Epithelial cell of proximal tubule (primary cell): ENCODE measurements around the gene SLC2A5. TPM values are rescaled to one million over a fixed set of nuclear protein-coding genes. Genes with fewer than 3 reads are reported as not detected.

Experiments
- DNase-seq: peaks from one replicate; pipeline ENCODE4 v3.0.0-alpha.2; 2011; ENCODE audit warnings: low read depth
- H3K4me3 ChIP-seq: 2 replicates; pipeline ENCODE4 v1.5.1; 2011; ENCODE audit warnings: low read depth, mild to moderate bottlenecking, low read length
- total RNA-seq: library from RNA; depleted of rRNA; stranded (reverse); fragments of >200 nt; gene quantifications from 2 replicates; pipeline ENCODE4 v1.2.3, GENCODE V29; 2015
- TF ChIP-seq, protein P1 (sequence below): conservative IDR thresholded peaks from 2 replicates; pipeline ENCODE4 v1.5.1; 2012; ENCODE audit warnings: low read depth, mild to moderate bottlenecking, low read length

The SLC2A5 gene
- total RNA-seq, 1 donor from 2014 or later: not detected

DNA sequence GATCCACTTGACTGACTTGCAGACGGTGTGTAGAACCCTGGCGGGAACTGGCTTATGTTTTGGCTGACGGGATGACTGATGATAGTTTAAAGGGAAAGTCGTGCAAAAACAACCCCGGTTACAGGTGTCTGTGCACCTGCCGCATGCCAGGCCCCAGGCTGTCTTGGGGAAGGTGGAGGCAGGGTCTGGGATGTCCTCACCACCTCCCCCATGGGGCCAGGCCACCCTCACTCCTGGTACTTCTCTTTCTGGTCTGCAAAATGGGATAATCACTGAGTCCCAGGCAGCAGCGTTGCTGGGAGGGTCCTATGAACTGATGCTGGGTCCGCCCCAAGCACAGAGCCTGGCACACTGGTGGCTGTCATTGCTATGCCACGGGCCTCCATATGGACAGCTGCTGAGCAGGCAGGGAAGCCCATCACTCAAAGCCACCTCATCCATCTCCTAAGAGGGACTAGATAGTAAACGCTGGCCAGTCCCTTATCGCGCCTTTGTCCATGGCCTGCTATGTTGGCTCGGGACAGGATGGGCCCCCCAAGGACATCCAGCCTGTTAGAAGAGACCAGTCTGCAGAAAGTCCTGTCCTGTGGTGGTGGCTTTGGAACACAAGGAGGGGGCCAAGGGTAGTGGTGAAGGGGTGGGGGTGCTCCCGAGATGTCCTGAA, 28.2 kb downstream of the SLC2A5 start:
- TF ChIP-seq, protein P1, sequence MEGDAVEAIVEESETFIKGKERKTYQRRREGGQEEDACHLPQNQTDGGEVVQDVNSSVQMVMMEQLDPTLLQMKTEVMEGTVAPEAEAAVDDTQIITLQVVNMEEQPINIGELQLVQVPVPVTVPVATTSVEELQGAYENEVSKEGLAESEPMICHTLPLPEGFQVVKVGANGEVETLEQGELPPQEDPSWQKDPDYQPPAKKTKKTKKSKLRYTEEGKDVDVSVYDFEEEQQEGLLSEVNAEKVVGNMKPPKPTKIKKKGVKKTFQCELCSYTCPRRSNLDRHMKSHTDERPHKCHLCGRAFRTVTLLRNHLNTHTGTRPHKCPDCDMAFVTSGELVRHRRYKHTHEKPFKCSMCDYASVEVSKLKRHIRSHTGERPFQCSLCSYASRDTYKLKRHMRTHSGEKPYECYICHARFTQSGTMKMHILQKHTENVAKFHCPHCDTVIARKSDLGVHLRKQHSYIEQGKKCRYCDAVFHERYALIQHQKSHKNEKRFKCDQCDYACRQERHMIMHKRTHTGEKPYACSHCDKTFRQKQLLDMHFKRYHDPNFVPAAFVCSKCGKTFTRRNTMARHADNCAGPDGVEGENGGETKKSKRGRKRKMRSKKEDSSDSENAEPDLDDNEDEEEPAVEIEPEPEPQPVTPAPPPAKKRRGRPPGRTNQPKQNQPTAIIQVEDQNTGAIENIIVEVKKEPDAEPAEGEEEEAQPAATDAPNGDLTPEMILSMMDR: no peak
- no peak for DNase-seq
- no peak overlapping the region for H3K4me3 ChIP-seq

DNA sequence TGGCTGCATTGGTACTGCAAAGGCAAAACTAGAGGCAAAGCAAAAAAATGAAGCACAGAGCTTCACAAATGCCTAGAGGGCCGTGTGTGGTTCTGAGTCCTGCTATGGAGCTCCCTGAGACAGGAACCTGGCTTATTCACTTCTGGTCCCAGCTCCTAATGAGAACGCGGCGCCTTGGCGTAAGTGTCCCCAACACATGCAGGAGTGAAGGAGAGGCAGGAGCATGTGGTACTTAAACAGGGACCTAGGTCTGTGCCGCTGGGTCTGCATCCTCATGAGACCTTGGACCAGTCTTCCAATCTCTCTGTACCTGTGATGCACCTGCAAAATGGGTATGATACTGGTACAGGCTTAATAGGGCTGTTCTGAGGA, 28.8 kb downstream of the SLC2A5 start:
- H3K4me3 ChIP-seq: no peak overlapping the region
- TF ChIP-seq, protein P1: no peak
- DNase-seq: no peak

DNA sequence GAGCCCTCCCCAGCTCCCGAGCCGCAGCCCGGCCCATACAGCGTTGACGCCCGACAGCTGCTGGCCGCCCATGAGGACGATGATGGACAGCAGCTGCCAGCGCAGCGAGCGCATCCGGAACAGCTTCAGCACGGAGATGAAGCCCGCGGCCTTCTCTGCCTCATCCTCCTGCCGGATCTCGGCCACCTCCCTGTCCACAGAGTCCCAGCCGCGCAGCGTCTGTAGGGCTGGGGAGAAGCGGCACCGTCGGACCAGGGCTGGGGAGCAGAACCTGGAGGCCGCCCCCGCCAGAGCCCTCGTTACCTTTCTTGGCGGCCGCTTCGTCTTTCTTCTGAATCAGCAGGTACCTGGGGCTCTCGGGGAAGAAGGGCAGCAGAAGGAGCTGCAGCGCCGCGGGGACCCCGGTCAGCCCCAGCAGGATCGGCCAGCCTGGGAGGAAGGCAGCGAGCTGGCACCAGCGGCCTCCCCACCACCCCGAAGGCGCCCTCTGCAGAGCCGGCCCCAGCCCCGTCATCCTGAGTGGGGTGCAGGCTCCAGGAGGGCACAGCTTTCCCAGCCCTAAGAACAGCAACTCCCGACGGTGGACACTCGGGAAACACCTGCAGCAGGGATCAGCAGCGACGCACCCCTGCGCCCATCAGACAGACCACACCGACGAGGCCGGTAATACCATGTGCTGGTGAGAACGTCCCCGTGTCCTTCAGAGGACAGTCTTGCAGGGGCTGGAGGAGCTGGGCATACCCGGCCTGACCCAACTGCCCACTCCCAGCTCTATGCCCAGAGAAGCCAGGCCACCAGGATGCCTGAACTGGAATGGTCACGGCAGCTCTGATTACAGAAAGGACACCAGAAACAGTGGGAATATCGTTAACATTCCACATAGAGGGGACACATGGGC, 29.4 kb downstream of the SLC2A5 start:
- no peak for DNase-seq
- TF ChIP-seq, protein P1: no peak
- no peak overlapping the region for H3K4me3 ChIP-seq

- TF ChIP-seq, protein P1: no peak
- H3K4me3 ChIP-seq: no peak overlapping the region
- DNase-seq: no peak
Observed at GRCh38 chr1:9038881-9039760, 30.3 kb downstream of the SLC2A5 start.

- TF ChIP-seq, protein P1: no peak
- DNase-seq: no peak
- no peak overlapping the region for H3K4me3 ChIP-seq
Observed at GRCh38 chr1:9038338-9038650, 31.1 kb downstream of the SLC2A5 start.

GRCh38 chr1:9037476-9038337, 31.7 kb downstream of the SLC2A5 start:
- no peak for DNase-seq
- TF ChIP-seq, protein P1: no peak
- H3K4me3 ChIP-seq: no peak overlapping the region
